Activated CD4-positive, alpha-beta T cell treated with anti-CD3 and anti-CD28 coated beads for 1 hour (primary cell): ENCODE results near the gene COPS7A.
"Not testable (repeated sequence)": the region's sequence is repeated elsewhere in the genome, so short reads cannot be mapped to it uniquely, and the experiment has no call there.

Experiments
- DNase-seq: peaks from one replicate; pipeline ENCODE4 v3.0.0-alpha.2; 2020

The COPS7A gene

GRCh38 chr12:6701078-6701768, 22.6 kb upstream of the COPS7A start:
- DNase-seq = no peak

- DNase-seq = no peak
These were observed 20.2 kb upstream of the COPS7A start for GRCh38 chr12:6703631-6704030.

- DNase-seq = not testable (repeated sequence)
These were observed 15.5 kb upstream of the COPS7A start for GRCh38 chr12:6708351-6708750.

- no peak for DNase-seq
These were observed 14.9 kb upstream of the COPS7A start for GRCh38 chr12:6708960-6709394.

- not testable (repeated sequence) for DNase-seq
These were observed 7.6 kb upstream of the COPS7A start for GRCh38 chr12:6716031-6716873.

- no peak for DNase-seq
These were observed 6.9 kb upstream of the COPS7A start for GRCh38 chr12:6716874-6717437.

- no peak for DNase-seq
These were observed 983 bp upstream of the COPS7A start for GRCh38 chr12:6722863-6723262.

GRCh38 chr12:6724409-6724797, 557 bp downstream of the COPS7A start:
- no peak for DNase-seq

GRCh38 chr12:6725350-6725749, 1.5 kb downstream of the COPS7A start:
- no peak for DNase-seq

GRCh38 chr12:6729186-6729585, 5.3 kb downstream of the COPS7A start:
- no peak for DNase-seq

- DNase-seq = no peak
These were observed 6.3 kb downstream of the COPS7A start for GRCh38 chr12:6730169-6730568.

GRCh38 chr12:6734506-6735387, 10.9 kb downstream of the COPS7A start:
- DNase-seq = no peak

- DNase-seq = no peak
These were observed 11.8 kb downstream of the COPS7A start for GRCh38 chr12:6735448-6736191.

GRCh38 chr12:6736754-6737153, 12.9 kb downstream of the COPS7A start:
- DNase-seq = no peak

- not testable (repeated sequence) for DNase-seq
These were observed 18.2 kb downstream of the COPS7A start for GRCh38 chr12:6742080-6742479.

- no peak for DNase-seq
These were observed 19.0 kb downstream of the COPS7A start for GRCh38 chr12:6742834-6743233.

- not testable (repeated sequence) for DNase-seq
These were observed 19.5 kb downstream of the COPS7A start for GRCh38 chr12:6743300-6743699.

GRCh38 chr12:6745741-6746525, 22.1 kb downstream of the COPS7A start:
- DNase-seq = no peak

- no peak for DNase-seq
These were observed 23.4 kb downstream of the COPS7A start for GRCh38 chr12:6747216-6747615.

GRCh38 chr12:6748761-6749160, 24.9 kb downstream of the COPS7A start:
- no peak for DNase-seq

GRCh38 chr12:6750506-6750905, 26.7 kb downstream of the COPS7A start:
- DNase-seq = no peak
